Stimulated activated CD4-positive, alpha-beta T cell treated with anti-CD3 and anti-CD28 coated beads, Interleukin-2, amount 100 ng/mL, for 4 hours (primary cell): ENCODE measurements around the gene DNAH2.
"Not testable (repeated sequence)": the region's sequence is repeated elsewhere in the genome, so short reads cannot be mapped to it uniquely, and the experiment has no call there.

Experiments
- DNase-seq: peaks from one replicate; pipeline ENCODE4 v3.0.0-alpha.2; 2020; ENCODE audit warnings: low read depth

Gene DNAH2

DNA sequence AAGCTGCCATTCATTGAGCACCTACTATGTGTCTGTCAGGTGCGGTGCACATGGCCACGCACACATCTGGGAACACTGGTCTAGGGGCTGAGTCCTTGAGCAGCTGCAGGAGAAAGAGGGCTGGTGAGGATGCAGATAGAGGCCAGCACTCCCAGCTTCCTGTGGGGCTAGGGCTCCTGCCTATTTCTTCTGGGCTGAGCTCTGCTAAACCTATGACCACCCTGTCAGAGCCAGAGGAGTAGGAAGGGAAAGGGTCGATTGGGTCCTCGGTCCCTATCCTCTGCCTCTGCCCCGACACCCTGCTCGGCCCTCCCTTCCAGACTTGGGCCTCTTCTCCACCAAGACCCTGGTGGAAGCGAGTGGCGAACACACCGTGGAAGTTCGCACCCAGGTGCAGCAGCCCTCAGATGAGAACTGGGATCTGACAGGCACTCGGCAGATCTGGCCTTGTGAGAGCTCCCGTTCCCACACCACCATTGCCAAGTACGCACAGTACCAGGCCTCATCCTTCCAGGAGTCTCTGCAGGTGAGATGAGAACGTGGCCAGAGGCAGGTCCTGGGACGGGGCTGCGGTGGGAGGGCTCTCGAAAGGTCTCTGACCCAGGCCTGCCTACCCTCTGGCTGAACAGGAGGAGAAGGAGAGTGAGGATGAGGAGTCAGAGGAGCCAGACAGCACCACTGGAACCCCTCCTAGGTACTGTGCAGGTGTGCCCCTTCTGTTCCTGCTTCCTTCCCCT lies 133.3 kb downstream of the DNAH2 start:
- no peak for DNase-seq

DNA sequence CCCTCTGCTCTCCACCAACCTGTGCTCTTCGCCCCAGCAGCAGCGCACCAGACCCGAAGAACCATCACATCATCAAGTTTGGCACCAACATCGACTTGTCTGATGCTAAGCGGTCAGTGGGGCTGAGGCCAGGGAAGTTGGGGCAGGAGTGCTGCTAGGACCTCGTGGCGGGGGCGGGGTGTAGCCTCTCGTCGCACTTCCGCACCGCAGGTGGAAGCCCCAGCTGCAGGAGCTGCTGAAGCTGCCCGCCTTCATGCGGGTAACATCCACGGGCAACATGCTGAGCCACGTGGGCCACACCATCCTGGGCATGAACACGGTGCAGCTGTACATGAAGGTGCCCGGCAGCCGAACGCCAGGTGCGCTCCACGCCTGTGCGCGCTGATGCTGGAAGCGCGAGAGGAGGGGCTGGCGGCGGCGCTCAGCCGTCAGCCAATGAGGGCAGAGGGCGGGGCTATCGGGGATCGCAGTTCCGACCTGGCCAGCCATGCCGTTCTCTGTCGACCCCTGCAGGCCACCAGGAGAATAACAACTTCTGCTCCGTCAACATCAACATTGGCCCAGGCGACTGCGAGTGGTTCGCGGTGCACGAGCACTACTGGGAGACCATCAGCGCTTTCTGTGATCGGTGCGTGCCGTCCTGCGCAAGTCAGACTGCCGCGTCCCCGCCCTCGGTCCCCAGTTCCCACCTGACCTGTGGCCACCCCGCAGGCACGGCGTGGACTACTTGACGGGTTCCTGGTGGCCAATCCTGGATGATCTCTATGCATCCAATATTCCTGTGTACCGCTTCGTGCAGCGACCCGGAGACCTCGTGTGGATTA lies 134.1 kb downstream of the DNAH2 start:
- DNase-seq = peak; percentile 86

- DNase-seq = no peak
Observed at GRCh38 chr17:7852262-7852670, 134.7 kb downstream of the DNAH2 start.

DNA sequence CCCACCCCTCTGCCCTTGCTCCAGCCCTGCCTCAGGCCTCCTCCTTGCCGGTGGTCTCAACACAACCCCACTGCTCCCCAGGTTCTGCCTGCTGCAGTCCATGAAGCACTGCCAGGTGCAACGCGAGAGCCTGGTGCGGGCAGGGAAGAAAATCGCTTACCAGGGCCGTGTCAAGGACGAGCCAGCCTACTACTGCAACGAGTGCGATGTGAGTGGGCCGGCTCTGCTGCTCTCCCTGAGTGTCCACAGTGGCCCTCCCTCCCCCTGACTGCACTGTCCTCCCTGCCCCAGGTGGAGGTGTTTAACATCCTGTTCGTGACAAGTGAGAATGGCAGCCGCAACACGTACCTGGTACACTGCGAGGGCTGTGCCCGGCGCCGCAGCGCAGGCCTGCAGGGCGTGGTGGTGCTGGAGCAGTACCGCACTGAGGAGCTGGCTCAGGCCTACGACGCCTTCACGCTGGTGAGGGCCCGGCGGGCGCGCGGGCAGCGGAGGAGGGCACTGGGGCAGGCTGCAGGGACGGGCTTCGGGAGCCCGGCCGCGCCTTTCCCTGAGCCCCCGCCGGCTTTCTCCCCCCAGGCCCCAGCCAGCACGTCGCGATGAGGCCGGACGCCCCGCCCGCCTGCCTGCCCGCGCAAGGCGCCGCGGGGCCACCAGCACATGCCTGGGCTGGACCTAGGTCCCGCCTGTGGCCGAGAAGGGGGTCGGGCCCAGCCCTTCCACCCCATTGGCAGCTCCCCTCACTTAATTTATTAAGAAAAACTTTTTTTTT lies 135.6 kb downstream of the DNAH2 start:
- DNase-seq = no peak

- DNase-seq = no peak
Observed at GRCh38 chr17:7853691-7854038, 136.1 kb downstream of the DNAH2 start.

DNA sequence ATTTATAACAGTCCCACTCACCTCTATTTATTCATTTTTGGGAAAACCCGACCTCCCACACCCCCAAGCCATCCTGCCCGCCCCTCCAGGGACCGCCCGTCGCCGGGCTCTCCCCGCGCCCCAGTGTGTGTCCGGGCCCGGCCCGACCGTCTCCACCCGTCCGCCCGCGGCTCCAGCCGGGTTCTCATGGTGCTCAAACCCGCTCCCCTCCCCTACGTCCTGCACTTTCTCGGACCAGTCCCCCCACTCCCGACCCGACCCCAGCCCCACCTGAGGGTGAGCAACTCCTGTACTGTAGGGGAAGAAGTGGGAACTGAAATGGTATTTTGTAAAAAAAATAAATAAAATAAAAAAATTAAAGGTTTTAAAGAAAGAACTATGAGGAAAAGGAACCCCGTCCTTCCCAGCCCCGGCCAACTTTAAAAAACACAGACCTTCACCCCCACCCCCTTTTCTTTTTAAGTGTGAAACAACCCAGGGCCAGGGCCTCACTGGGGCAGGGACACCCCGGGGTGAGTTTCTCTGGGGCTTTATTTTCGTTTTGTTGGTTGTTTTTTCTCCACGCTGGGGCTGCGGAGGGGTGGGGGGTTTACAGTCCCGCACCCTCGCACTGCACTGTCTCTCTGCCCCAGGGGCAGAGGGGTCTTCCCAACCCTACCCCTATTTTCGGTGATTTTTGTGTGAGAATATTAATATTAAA lies 136.7 kb downstream of the DNAH2 start:
- no peak for DNase-seq

- peak; percentile 39 for DNase-seq
Observed at GRCh38 chr17:7854851-7855659, 137.5 kb downstream of the DNAH2 start, which contains the start of gene TMEM88. Gene TMEM88, plus strand, starts transcription at chr17:7855066. Its CDS starts 9 bp downstream, at chr17:7855075.

DNA sequence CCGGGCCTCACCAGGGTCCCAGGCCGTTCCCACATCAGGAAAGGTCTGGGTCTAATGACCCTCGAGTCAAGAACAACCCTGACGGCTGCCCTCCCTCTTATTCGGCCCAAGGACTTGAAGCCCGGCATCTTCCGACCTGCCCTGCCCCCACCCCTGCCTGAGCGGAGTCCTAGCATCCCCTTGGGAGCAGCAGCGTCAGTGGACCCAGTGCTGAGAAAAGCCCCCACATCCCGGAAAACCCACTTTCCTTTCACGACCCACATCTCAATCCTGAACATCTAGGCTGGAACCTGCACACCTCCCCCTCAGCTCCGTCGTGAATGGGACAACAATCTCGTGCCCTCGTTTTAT lies 138.1 kb downstream of the DNAH2 start:
- peak; percentile 33 for DNase-seq

DNA sequence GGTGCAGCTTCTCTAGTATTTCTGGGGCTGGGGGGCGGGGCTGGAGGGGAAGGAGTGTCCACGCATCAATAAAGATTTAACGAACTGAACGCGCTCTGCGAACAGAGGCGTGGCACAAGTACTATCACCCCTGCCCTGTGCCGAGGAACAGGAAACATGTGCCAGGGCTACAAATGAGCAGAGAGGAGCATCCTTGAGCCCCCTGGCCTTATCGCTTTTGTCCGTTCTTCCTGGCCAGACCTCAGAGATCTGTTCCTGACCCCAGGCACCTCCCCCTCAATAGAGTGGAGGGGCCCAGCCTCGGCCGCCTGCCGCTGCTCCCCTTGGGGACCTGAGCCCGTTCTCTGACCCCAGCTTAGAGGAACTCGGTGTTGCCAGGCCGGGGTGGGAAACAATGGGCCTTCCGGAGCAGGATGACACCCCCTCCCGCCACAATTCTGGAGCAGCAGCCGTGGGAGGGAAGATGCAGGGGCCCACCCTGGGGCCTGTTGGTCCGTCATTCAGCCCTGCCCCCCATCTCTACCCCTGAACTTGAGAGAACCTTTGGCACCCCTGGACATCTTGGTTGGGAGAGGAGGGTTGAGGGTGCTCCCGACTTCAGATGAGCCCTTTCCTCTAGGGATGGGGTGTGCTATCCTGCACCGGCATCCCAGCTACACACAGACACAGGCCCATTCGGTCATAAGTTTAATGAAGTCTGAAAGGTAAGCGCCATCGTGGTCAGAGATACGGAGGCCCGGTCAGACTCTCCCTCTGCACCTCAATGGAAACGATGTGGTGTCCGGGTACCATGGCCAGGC lies 138.7 kb downstream of the DNAH2 start:
- peak; percentile 45 for DNase-seq

DNA sequence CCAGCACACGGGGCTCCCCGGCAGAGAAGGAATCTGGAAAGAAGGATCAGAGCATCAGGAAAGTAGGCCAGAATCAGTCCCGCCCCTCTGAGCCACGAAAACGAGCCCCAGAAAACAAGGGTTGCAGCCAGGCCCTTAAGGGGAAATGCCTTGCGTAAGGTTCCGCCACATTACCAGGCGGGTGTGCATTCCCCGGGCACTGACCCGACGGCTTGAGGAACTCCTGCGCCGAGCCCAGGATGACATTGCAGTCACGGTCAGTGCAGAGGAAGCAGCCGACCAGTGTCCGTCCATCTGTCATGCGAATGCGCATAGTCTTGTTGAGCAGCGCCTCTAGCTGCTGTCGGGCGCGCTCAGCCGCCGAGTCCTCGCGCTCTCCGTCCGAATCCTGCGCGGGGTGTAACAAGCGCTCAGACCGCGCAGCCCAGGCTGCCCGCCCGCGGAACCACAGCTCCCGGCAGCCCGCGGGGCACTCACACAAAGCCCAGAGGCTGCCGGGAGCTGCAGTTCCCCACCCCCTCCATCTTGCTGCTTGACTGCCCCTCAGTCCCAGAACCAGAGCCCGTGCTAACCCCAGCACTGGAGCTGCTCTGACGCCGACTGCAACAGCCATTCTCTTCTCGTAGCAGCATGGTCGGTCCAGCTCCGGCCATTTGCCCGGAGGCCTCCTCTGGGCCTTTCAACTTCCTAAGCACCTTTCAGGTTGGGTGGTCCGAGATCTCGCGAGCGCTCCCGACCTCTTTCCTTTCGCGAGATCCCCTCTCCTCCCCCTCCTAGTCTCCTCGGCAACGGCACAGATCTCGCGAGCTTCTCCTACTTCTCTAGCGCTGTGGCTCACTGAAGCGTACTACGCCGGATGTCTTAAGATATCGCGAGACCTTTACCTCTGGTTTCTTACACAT lies 139.5 kb downstream of the DNAH2 start, which contains the start of gene NAA38:
Gene NAA38, minus strand, starts transcription at position 749 of the 902 bp plus-strand sequence. Its CDS starts 96 bp downstream, at position 653.
- peak; percentile 91 for DNase-seq

DNA sequence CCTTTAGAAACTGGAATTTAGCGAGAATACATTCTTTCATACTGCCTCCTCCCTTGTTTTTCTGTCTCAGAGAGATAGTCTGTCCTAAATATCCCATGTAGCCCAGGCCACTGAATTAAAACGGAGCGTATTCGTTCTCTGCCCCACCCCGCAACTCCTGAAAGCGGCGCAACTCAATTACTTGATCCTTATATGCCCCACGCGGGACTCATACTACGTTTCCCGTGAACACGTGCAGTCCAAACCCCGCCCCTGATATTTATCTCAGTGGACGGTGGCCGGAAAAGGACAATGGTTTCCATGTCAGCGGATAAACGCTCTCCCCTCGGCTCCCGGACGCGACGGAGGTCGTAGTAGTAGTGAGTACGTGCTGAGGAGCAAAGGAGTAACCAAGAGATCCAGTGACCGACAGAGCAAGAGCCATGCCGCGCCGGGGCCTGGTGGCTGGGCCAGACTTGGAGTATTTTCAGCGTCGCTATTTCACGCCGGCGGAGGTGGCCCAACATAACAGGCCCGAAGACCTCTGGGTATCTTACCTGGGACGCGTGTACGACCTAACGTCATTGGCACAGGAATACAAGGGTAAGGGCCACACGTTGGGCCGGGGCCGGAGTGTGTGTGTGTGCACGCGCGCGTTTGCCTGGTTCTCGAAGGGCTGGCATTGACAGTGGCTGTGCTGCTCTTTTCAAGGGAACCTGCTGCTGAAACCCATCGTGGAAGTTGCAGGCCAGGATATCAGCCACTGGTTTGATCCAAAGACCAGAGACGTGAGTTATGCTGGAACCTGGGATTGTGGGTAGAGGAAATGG lies 140.4 kb downstream of the DNAH2 start, which contains the start of gene CYB5D1:
Gene CYB5D1, plus strand, starts transcription at position 291 of the 809 bp plus-strand sequence. Its CDS starts 132 bp downstream, at position 423.
- peak; percentile 77 for DNase-seq

DNA sequence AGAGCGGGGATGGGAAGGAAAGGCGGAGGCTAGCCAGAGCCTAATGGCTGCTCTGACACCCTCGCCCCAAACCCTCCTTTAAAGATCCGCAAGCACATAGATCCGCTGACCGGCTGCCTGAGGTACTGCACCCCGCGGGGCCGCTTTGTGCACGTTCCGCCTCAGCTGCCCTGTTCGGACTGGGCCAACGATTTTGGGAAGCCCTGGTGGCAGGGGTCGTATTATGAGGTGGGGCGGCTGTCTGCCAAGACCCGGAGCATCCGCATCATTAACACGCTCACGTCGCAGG lies 140.9 kb downstream of the DNAH2 start:
- peak; percentile 38 for DNase-seq

DNA sequence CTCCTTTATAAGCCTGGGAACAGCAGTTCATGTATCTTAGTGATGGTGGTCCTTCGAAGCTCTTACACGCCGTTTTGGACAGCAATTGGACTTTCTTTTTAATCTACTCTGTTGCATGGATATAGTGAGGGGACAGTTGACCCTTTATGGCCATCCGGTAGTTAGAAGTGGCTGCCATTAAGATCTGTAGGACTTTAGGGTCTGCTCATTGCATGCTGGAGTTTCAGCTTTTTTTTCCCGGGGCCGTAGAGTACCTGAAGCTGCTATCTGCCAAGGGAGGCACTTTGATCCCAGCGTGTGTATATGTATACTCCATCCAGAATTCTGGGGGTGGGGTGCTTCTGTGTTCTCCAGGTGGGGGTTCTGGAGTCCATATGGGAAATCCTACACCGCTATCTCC lies 141.5 kb downstream of the DNAH2 start:
- no peak for DNase-seq

- peak; percentile 24 for DNase-seq
Observed at GRCh38 chr17:7862692-7863437, 145.3 kb downstream of the DNAH2 start.

GRCh38 chr17:7864384-7864783 lies 146.8 kb downstream of the DNAH2 start:
- not testable (repeated sequence) for DNase-seq

DNA sequence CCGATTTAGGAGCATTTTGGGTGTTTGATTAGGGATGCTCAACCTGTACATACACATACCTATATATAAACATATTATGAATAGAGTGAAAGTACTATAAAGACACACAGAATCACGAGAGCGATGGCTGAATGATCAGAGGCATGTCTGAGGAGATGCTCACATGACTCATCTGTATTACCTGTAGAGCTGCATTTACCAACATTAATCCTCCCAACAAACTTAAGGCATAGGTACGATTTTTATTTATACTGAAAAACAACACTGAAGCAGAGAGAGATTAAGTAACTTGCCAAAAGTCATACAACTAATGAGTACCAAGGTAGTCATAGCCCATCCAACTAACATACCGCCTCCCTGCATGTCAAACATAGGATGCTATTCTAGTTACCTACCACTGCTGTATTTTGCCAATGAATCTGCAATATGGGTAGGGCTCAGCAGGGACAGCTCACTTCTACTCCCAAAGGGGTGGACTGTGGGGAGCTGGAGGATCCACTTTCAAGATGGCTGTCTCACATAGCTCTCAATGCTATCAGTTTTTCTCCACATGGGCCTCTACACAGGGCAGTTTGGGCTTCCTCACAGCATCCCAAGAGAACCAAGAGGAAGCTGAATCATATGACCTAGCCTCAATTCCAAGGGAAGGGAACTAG lies 147.6 kb downstream of the DNAH2 start:
- no peak for DNase-seq

GRCh38 chr17:7867881-7868329 lies 150.4 kb downstream of the DNAH2 start:
- DNase-seq = no peak
